Peyer's patch (tissue), 4 donors: ENCODE results near the gene MAML1. TPM values are rescaled to one million over a fixed set of nuclear protein-coding genes. Genes with fewer than 3 reads are reported as not detected.

Experiments
- DNase-seq, 3 donors: peaks; one replicate each; pipeline ENCODE4 v3.0.0-alpha.2; 2017 to 2019
- H3K27ac ChIP-seq, 4 donors: fragments of 200-600 bp; sonication (generic); one replicate each; pipeline ENCODE4 v1.5.1; 2016 to 2019
- H3K27me3 ChIP-seq, 2 donors: fragments of 200-600 bp; sonication (generic); one replicate each; pipeline ENCODE4 v1.5.1; 2019
- H3K36me3 ChIP-seq, 3 donors: fragments of 200-600 bp; sonication (generic); one replicate each; pipeline ENCODE4 v1.5.1; 2016 to 2019
- H3K4me1 ChIP-seq, 4 donors: fragments of 200-600 bp; sonication (generic); one replicate each; pipeline ENCODE4 v1.5.1; 2016 to 2019
- H3K4me3 ChIP-seq, 4 donors: fragments of 200-600 bp; sonication (generic); 1 replicate in 3 of 4; 2 replicates in 1 of 4; pipeline ENCODE4 v1.5.1; 2016 to 2019; ENCODE audit warnings: mild to moderate bottlenecking in 1 of 4
- H3K9me3 ChIP-seq, 4 donors: fragments of 200-600 bp; sonication (generic); one replicate each; pipeline ENCODE4 v1.5.1; 2016 to 2019; ENCODE audit warnings: mild to moderate bottlenecking in 1 of 4
- POLR2A ChIP-seq, 2 donors: fragments of 450-650 bp; IDR thresholded peaks; one replicate each; pipeline ENCODE4 v1.5.1; 2017; ENCODE audit warnings: antibody characterized with exemption in 2 of 2, mild to moderate bottlenecking in 2 of 2, moderate library complexity in 2 of 2
- total RNA-seq, 4 donors: library from RNA; depleted of rRNA; stranded (reverse); fragments of >200 nt; gene quantifications; one replicate each; pipeline ENCODE4 v1.1.0, GENCODE V29; 2016
- TF ChIP-seq, protein P1 (sequence below), 6 experiments: fragments of 450-650 bp in 4 of 6; fragments of 200-600 bp in 2 of 6; sonication (generic) in 1 of 6; IDR thresholded peaks; one replicate each; pipeline ENCODE4 v1.5.1; 2017 to 2019; ENCODE audit warnings: antibody characterized with exemption in 6 of 6, mild to moderate bottlenecking in 3 of 6, moderate library complexity in 1 of 6

MAML1 gene
- total RNA-seq, 4 donors from 2014 or later: 29.6 to 43.1 (median 37.3) TPM

DNA sequence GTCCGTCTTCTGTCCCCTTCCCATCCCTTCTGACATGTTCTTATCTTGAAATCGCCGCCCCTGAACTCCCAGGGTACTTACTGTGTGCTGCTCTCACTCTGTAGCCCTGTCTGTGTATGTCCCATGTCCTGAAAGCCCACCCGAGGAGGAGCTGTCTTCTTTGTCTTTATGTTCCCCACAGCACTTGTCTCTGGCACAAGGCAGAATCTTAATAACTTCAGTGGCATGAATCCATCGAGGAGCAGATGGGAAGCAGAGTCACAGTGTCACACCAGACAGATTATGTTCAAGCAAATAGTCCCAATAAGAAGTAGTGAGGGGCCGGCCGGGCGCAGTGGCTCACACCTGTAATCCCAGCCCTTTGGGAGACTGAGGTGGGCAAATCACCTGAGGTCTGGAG lies 31.4 kb downstream of the MAML1 start:
- Histone ChIP-seq H3K27ac (peak overlapping the region in 1 of 4 donors; percentile 55), H3K4me1 (peaks cover 0 to 79% (median 10%) of the 10 kb centered on the region in 4 donors), H3K27me3 (no peaks in the 10 kb centered on the region), H3K36me3 (peaks cover 0 to 33% (median 0%) of the 10 kb centered on the region in 3 donors), H3K4me3 (no peak overlapping the region), H3K9me3 (no peaks in the 10 kb centered on the region)
- DNase-seq: no peak
- TF ChIP-seq POLR2A (IDR thresholded peaks at IDR 0.05): no peak
- TF ChIP-seq, protein P1, sequence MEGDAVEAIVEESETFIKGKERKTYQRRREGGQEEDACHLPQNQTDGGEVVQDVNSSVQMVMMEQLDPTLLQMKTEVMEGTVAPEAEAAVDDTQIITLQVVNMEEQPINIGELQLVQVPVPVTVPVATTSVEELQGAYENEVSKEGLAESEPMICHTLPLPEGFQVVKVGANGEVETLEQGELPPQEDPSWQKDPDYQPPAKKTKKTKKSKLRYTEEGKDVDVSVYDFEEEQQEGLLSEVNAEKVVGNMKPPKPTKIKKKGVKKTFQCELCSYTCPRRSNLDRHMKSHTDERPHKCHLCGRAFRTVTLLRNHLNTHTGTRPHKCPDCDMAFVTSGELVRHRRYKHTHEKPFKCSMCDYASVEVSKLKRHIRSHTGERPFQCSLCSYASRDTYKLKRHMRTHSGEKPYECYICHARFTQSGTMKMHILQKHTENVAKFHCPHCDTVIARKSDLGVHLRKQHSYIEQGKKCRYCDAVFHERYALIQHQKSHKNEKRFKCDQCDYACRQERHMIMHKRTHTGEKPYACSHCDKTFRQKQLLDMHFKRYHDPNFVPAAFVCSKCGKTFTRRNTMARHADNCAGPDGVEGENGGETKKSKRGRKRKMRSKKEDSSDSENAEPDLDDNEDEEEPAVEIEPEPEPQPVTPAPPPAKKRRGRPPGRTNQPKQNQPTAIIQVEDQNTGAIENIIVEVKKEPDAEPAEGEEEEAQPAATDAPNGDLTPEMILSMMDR (IDR thresholded peaks at IDR 0.05): no peak

DNA sequence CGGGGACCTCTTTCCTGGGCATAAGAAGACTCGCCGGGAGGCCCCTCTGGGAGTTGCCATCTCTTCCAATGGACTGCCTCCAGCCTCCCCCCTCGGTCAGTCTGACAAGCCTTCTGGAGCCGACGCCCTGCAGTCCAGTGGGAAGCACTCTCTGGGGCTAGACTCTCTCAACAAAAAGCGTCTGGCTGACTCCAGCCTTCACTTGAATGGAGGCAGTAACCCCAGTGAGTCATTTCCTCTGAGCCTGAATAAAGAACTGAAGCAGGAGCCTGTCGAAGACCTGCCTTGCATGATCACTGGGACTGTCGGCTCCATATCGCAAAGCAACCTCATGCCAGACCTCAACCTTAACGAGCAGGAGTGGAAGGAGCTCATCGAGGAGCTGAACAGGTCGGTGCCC lies 32.8 kb downstream of the MAML1 start:
- H3K9me3 ChIP-seq: no peaks in the 10 kb centered on the region
- no peak for DNase-seq
- TF ChIP-seq, protein P1 (IDR thresholded peaks at IDR 0.05): no peak
- no peak for TF ChIP-seq POLR2A (IDR thresholded peaks at IDR 0.05)
- H3K4me1 ChIP-seq: peaks cover 0 to 68% (median 10%) of the 10 kb centered on the region in 4 donors
- H3K27ac ChIP-seq: peak overlapping the region in 1 of 4 donors; percentile 61
- H3K36me3 ChIP-seq: peaks cover 0 to 47% (median 0%) of the 10 kb centered on the region in 3 donors
- H3K27me3 ChIP-seq: no peaks in the 10 kb centered on the region
- H3K4me3 ChIP-seq: no peak overlapping the region

- H3K27me3 ChIP-seq: no peaks in the 10 kb centered on the region
- no peak for DNase-seq
- H3K4me3 ChIP-seq: peak overlapping the region in 1 of 4 donors; percentile 1
- peak overlapping the region in 3 of 4 donors; percentile 25 to 61 (median 54) for H3K27ac ChIP-seq
- peaks cover 0 to 65% (median 10%) of the 10 kb centered on the region in 4 donors for H3K4me1 ChIP-seq
- peaks cover 0 to 55% (median 2%) of the 10 kb centered on the region in 3 donors for H3K36me3 ChIP-seq
- no peaks in the 10 kb centered on the region for H3K9me3 ChIP-seq
- no peak for TF ChIP-seq POLR2A (IDR thresholded peaks at IDR 0.05)
- TF ChIP-seq, protein P1 (IDR thresholded peaks at IDR 0.05): no peak
Measured at GRCh38 chr5:179766021-179766725, 33.6 kb downstream of the MAML1 start.

GRCh38 chr5:179766726-179767455 lies 34.3 kb downstream of the MAML1 start:
- H3K27me3 ChIP-seq: no peaks in the 10 kb centered on the region
- H3K36me3 ChIP-seq: peaks cover 0 to 62% (median 5%) of the 10 kb centered on the region in 3 donors
- no peak for DNase-seq
- peak overlapping the region in 3 of 4 donors; percentile 25 to 61 (median 54) for H3K27ac ChIP-seq
- TF ChIP-seq, protein P1 (IDR thresholded peaks at IDR 0.05): no peak
- peak in 1 of 2 donors; percentile 40 for TF ChIP-seq POLR2A (IDR thresholded peaks at IDR 0.05)
- peak overlapping the region in 1 of 4 donors; percentile 1 for H3K4me3 ChIP-seq
- peaks cover 0 to 58% (median 7%) of the 10 kb centered on the region in 4 donors for H3K4me1 ChIP-seq
- H3K9me3 ChIP-seq: no peaks in the 10 kb centered on the region

DNA sequence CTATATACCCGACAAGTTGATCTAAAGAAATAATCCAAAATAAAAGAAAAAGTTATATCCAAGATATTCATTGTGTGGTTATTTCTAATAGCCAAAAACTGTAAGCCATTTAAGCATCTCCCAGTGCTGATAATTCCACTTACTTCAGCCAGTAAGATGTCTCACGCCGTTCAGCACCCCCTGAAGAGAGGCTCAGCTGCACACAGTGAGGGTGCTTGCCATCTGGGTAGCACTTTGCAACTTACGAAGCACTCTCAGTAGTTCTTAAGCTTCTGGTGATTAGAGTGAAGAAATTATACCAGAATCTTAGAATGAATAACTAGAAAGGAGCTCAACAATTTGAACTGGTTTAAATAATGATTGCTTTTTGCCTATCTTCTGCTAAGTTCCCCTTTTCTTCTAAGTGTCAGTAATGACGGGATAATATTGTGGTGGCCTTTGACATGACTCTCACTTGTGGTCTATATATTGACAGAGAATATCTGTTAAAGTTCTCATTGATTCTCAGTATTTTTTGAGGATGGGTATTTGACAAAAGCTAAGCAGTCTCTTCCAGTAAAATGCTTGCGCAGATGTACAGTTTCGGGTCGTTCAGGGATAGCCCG lies 35.0 kb downstream of the MAML1 start:
- H3K4me3 ChIP-seq: no peak overlapping the region
- H3K36me3 ChIP-seq: peaks cover 0 to 69% (median 5%) of the 10 kb centered on the region in 3 donors
- peaks cover 0 to 51% (median 5%) of the 10 kb centered on the region in 4 donors for H3K4me1 ChIP-seq
- no peaks in the 10 kb centered on the region for H3K27me3 ChIP-seq
- H3K27ac ChIP-seq: no peak overlapping the region
- H3K9me3 ChIP-seq: no peaks in the 10 kb centered on the region
- no peak for DNase-seq
- no peak for TF ChIP-seq POLR2A (IDR thresholded peaks at IDR 0.05)
- TF ChIP-seq, protein P1 (IDR thresholded peaks at IDR 0.05): no peak
